Keratinocyte (primary cell): ENCODE data around the gene FHOD3. TPM values are rescaled to one million over a fixed set of nuclear protein-coding genes. Genes with fewer than 3 reads are reported as not detected.

Source experiments
- DNase-seq: peaks from one replicate; pipeline ENCODE4 v3.0.0-alpha.2; 2011; ENCODE audit warnings: low read depth, missing footprints, low spot score
- FAIRE-seq: peaks from 2 replicates; lab custom pipeline; 2011; peaks lifted over from hg19 to GRCh38; lab: Jason Lieb, UNC
- H2AFZ ChIP-seq: 2 replicates; pipeline ENCODE4 v1.6.0; 2012; ENCODE audit warnings: low read length, control low read depth, inconsistent platforms; ENCODE audit not compliant: control insufficient read depth
- H3K27ac ChIP-seq: 2 replicates; pipeline ENCODE4 v1.5.1; 2011; ENCODE audit warnings: low read length; ENCODE audit not compliant: control insufficient read depth, insufficient read depth
- H3K27me3 ChIP-seq: 3 replicates; pipeline ENCODE4 v1.6.0; 2011; ENCODE audit warnings: low read length; ENCODE audit not compliant: control insufficient read depth, insufficient read depth; ENCODE audit errors: extremely low read depth
- H3K36me3 ChIP-seq, 2 experiments: 2 replicates in 1 of 2; 3 replicates in 1 of 2; pipeline ENCODE4 v1.5.1; 2011; ENCODE audit warnings: low read length in 2 of 2, mild to moderate bottlenecking in 1 of 2; ENCODE audit not compliant: control insufficient read depth in 2 of 2, insufficient read depth in 2 of 2; ENCODE audit errors: extremely low read depth in 1 of 2
- H3K4me1 ChIP-seq: 3 replicates; pipeline ENCODE4 v1.5.1; 2011; ENCODE audit warnings: low read length; ENCODE audit not compliant: control insufficient read depth, insufficient read depth; ENCODE audit errors: extremely low read depth
- H3K4me2 ChIP-seq: 3 replicates; pipeline ENCODE4 v1.6.0; 2011; ENCODE audit warnings: low read depth, low read length; ENCODE audit not compliant: control insufficient read depth, insufficient read depth; ENCODE audit errors: extremely low read depth
- H3K4me3 ChIP-seq, 3 experiments: fragments of 200-600 bp in 1 of 3; sonication (generic) in 1 of 3; 2 replicates in 2 of 3; 3 replicates in 1 of 3; pipeline ENCODE4 v1.5.1; 2011 to 2016; ENCODE audit warnings: low read length in 3 of 3, mild to moderate bottlenecking in 3 of 3, control low read depth in 2 of 3, inconsistent platforms in 1 of 3, low read depth in 1 of 3, mixed read lengths in 1 of 3, mixed run types in 1 of 3, moderate library complexity in 1 of 3; ENCODE audit not compliant: control insufficient read depth in 2 of 3, insufficient read depth in 2 of 3; ENCODE audit errors: extremely low read depth in 1 of 3
- H3K79me2 ChIP-seq: 2 replicates; pipeline ENCODE4 v1.6.0; 2012; ENCODE audit warnings: low read length; ENCODE audit not compliant: control insufficient read depth, insufficient read depth
- H3K9ac ChIP-seq: 3 replicates; pipeline ENCODE4 v1.6.0; 2011; ENCODE audit warnings: low read length; ENCODE audit not compliant: control insufficient read depth, insufficient read depth; ENCODE audit errors: extremely low read depth
- H3K9me1 ChIP-seq: 3 replicates; pipeline ENCODE4 v1.6.0; 2011; ENCODE audit warnings: low read length; ENCODE audit not compliant: control insufficient read depth, insufficient read depth; ENCODE audit errors: extremely low read depth
- H3K9me3 ChIP-seq: 2 replicates; pipeline ENCODE4 v1.5.1; 2012; ENCODE audit warnings: low read depth, low read length; ENCODE audit not compliant: control insufficient read depth
- H4K20me1 ChIP-seq: 3 replicates; pipeline ENCODE4 v1.6.0; 2011; ENCODE audit warnings: low read length; ENCODE audit not compliant: control insufficient read depth, insufficient read depth; ENCODE audit errors: extremely low read depth
- CTCF ChIP-seq, 3 experiments: IDR thresholded peaks in 1 of 3; conservative IDR thresholded peaks in 1 of 3; optimal IDR thresholded peaks in 1 of 3; 2 replicates in 2 of 3; 3 replicates in 1 of 3; pipeline versions ENCODE3 to v1.5.1; 2011; ENCODE audit warnings: low read length in 3 of 3, mild to moderate bottlenecking in 3 of 3, moderate library complexity in 2 of 3, control low read depth in 1 of 3, inconsistent platforms in 1 of 3; ENCODE audit not compliant: insufficient read depth in 2 of 3; ENCODE audit errors: extremely low read depth in 1 of 3
- EZH2 ChIP-seq: IDR thresholded peaks from one replicate; pipeline ENCODE4 v1.6.1; 2012; ENCODE audit warnings: inconsistent platforms, mild to moderate bottlenecking, low read length, moderate library complexity
- dilution Hi-C: fragments of 300-500 bp; cut with MboI; formaldehyde crosslinking; loops from one replicate; pipeline ENCODE4 v1.7.0; 2020; ENCODE audit warnings: low sequenced_read_pairs; ENCODE audit not compliant: extremely low pct_ligation_motif_present
- polyA plus RNA-seq, 5 experiments: library from polyadenylated mRNA; depleted of rRNA in 3 of 5; stranded (reverse) in 3 of 5; stranded (forward) in 1 of 5; unstranded in 1 of 5; fragments of >200 nt; gene quantifications; 1 replicate in 1 of 5; 2 replicates in 3 of 5; 3 replicates in 1 of 5; pipeline versions ENCODE4 v1.2.1 to v1.2.3, GENCODE V29; 2011 to 2012; ENCODE audit warnings: missing spikeins in 2 of 5, low read depth in 1 of 5, low replicate concordance in 1 of 5

The FHOD3 gene
- polyA plus RNA-seq, 1 donor (not counting 4 experiments of a cell fraction or from before 2014, with no cell fraction given), result 7.7 TPM

GRCh38 chr18:36692371-36692770 is 394.9 kb downstream of the FHOD3 start:
- Histone ChIP-seq H4K20me1 (no peaks in the 10 kb centered on the region), H3K36me3 (no peaks in the 10 kb centered on the region), H3K4me3 (no peak overlapping the region), H3K4me1 (peaks cover 12% of the 10 kb centered on the region), H3K9me1 (no peaks in the 10 kb centered on the region), H3K4me2 (no peak overlapping the region), H3K9me3 (no peaks in the 10 kb centered on the region), H3K79me2 (no peaks in the 10 kb centered on the region), H2AFZ (no peak overlapping the region), H3K27me3 (no peaks in the 10 kb centered on the region), H3K27ac (no peak overlapping the region), H3K9ac (no peak overlapping the region)
- TF ChIP-seq EZH2 (no peak), CTCF (optimal IDR thresholded peaks at IDR 0.05 in 1 of 3, IDR thresholded peaks at IDR 0.05 in 1 of 3, conservative IDR thresholded peaks at IDR 0.05 in 1 of 3; ENCODE audit: extremely low read depth in 1 of 3, insufficient read depth in 2 of 3, low read length in 3 of 3) (no peak)
- no peak for DNase-seq
- dilution Hi-C loops, result no loop called here
- FAIRE-seq, result no peak

- Histone ChIP-seq H3K9me1 (no peaks in the 10 kb centered on the region), H2AFZ (no peak overlapping the region), H3K4me1 (peaks cover 18% of the 10 kb centered on the region), H3K4me3 (no peak overlapping the region), H3K79me2 (no peaks in the 10 kb centered on the region), H3K27ac (no peak overlapping the region), H4K20me1 (no peaks in the 10 kb centered on the region), H3K36me3 (no peaks in the 10 kb centered on the region), H3K27me3 (no peaks in the 10 kb centered on the region), H3K9ac (no peak overlapping the region), H3K4me2 (no peak overlapping the region), H3K9me3 (no peaks in the 10 kb centered on the region)
- FAIRE-seq (no peak), DNase-seq (no peak)
- dilution Hi-C loops, result no loop called here
- TF ChIP-seq EZH2 (no peak), CTCF (optimal IDR thresholded peaks at IDR 0.05 in 1 of 3, IDR thresholded peaks at IDR 0.05 in 1 of 3, conservative IDR thresholded peaks at IDR 0.05 in 1 of 3; ENCODE audit: extremely low read depth in 1 of 3, insufficient read depth in 2 of 3, low read length in 3 of 3) (no peak)
Observed at GRCh38 chr18:36692921-36693332, 395.4 kb downstream of the FHOD3 start.
